Measurements from ENCODE around the gene CKAP2L.

The CKAP2L gene

DNA sequence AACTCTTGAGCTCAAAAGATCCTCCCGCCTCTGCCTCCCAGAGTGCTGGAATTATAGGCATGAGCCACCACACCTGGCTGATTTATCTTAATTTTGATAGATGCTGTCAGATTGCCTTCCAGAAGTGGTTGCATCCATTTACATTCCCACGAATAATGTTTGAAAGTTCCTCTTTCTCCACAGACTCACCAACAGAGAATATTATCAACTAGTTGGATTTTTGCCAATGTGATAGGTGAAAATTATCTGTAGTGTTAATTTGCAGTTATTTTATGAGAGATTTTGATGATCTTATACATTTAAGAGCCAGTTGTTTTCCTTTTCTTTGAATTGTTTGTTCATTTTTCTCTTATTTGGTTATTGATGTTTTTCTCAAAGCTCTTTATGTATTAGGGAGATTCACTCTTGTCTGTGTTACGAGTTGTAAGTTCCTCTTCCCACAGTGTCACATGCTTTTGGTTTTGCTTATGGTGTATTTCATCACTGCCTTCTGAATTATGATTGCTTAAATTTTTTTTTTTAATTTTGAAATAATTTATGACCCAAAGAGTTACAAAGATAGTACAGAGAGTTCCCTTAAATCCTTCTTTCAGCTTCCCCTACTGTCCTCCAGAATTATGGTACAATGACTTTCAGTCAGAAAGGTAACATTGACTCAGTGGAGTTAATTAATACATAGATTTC lies 64.3 kb downstream of the CKAP2L start:
- H3K27me3 ChIP-seq: no peaks in the 10 kb centered on the region
- H3K4me1 ChIP-seq: no peaks in the 10 kb centered on the region
- H3K9me3 ChIP-seq: no peaks in the 10 kb centered on the region
- H3K4me3 ChIP-seq (ENCODE audit: low read depth, low read length): no peak overlapping the region
- no peaks in the 10 kb centered on the region for H3K36me3 ChIP-seq
- TF ChIP-seq, protein P1, sequence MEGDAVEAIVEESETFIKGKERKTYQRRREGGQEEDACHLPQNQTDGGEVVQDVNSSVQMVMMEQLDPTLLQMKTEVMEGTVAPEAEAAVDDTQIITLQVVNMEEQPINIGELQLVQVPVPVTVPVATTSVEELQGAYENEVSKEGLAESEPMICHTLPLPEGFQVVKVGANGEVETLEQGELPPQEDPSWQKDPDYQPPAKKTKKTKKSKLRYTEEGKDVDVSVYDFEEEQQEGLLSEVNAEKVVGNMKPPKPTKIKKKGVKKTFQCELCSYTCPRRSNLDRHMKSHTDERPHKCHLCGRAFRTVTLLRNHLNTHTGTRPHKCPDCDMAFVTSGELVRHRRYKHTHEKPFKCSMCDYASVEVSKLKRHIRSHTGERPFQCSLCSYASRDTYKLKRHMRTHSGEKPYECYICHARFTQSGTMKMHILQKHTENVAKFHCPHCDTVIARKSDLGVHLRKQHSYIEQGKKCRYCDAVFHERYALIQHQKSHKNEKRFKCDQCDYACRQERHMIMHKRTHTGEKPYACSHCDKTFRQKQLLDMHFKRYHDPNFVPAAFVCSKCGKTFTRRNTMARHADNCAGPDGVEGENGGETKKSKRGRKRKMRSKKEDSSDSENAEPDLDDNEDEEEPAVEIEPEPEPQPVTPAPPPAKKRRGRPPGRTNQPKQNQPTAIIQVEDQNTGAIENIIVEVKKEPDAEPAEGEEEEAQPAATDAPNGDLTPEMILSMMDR (IDR thresholded peaks at IDR 0.05; ENCODE audit: low read depth, low read length): no peak
- no peak for DNase-seq

DNA sequence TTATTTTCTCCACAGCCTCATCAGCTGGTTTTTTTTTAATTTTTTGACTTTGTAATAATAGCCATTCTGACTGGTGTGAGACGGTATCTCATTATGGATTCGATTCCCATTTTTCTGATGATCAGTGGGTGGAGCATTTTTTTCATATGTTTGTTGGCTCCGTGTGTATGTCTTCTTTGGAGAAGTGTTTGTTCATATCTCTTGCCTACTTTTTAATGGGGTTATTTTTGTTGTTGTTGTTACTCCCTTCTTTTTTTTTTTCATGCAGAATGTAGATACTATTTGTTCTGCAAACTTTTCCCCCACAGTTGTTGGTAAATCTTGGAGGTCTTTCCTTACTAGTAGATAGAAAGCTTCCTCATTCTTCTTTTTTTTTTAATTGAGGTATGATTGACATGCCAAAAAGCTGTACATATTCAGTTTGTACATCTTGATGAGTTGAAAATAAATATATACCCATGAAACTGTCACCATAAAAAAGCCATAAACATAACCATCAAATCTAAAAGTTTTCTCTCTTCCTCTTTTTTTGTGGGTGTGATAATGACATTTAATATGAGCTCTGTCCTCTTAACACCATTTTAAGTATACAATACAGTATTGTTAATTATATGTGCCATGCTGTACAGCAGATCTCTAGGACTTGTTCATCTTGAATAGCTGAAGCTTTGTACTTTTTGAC lies 65.4 kb downstream of the CKAP2L start:
- TF ChIP-seq, protein P1 (IDR thresholded peaks at IDR 0.05; ENCODE audit: low read depth, low read length): no peak
- no peaks in the 10 kb centered on the region for H3K36me3 ChIP-seq
- H3K27me3 ChIP-seq: no peaks in the 10 kb centered on the region
- no peaks in the 10 kb centered on the region for H3K9me3 ChIP-seq
- no peak for DNase-seq
- no peaks in the 10 kb centered on the region for H3K4me1 ChIP-seq
- H3K4me3 ChIP-seq (ENCODE audit: low read depth, low read length): no peak overlapping the region

DNA sequence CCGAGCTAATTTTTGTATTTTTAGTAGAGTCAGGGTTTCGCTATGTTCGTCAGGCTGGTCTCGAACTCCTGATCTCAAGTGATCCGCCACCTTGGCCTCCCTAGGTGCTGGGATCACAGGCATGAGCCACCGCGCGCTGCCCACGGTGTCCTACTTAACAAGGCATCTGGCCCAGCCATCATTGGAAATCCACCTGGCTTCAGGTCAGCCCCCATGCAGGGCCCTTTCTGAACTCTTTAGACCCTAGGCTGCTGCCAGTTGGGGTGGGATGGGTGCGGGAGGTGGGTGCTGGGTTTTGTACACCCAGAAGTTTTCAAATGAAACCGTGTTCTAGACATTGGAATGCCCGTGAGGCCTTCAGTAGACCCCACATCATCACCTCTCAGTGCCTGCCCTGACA lies 70.2 kb downstream of the CKAP2L start:
- Histone ChIP-seq H3K27me3 (no peaks in the 10 kb centered on the region), H3K4me1 (no peaks in the 10 kb centered on the region), H3K36me3 (no peaks in the 10 kb centered on the region), H3K9me3 (no peaks in the 10 kb centered on the region), H3K4me3 (ENCODE audit: low read depth, low read length) (no peak overlapping the region)
- TF ChIP-seq, protein P1 (IDR thresholded peaks at IDR 0.05; ENCODE audit: low read depth, low read length): no peak
- DNase-seq: no peak

DNA sequence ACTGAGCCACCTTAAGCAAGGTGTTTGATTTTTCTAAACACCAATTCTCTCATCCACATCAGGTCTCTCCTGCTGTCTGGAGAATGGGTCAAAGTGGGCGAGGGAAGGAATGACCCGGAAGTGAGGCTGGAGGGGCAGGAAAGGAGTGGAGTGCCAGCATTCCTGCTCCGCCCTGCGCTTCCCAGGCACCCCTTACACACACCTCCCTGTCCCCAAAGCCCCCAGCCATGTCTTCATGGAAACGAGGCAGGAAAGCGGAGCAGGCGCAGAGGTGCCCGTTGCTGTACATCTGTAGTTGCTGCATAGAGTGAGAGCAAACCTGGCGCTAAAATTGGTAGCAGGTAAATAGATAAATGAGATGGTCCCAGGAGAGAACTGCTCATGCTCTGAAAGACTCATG lies 70.8 kb downstream of the CKAP2L start:
- no peaks in the 10 kb centered on the region for H3K36me3 ChIP-seq
- no peaks in the 10 kb centered on the region for H3K9me3 ChIP-seq
- no peak overlapping the region for H3K4me3 ChIP-seq (ENCODE audit: low read depth, low read length)
- TF ChIP-seq, protein P1 (IDR thresholded peaks at IDR 0.05; ENCODE audit: low read depth, low read length): no peak
- H3K27me3 ChIP-seq: no peaks in the 10 kb centered on the region
- H3K4me1 ChIP-seq: no peaks in the 10 kb centered on the region
- DNase-seq: no peak

DNA sequence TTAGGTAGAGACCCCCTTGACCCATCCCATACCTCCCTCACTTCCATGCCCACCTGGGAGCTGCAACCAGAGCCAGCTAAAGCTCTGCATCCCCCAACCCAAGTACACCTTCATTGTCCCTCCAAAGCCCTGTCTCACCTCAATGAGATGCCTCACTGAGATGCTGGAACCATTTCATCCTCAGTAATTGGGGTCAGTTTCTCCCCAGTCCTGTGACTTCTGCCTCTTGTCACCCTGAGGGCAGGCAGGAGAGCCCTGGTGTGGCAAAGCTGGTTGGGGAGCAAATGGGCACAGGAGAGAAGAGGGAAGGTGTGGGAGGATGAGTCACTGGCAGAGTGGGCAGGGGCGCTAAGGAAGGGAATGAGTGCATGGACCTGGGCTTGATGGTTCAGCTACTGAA lies 71.5 kb downstream of the CKAP2L start:
- Histone ChIP-seq H3K4me3 (ENCODE audit: low read depth, low read length) (no peak overlapping the region), H3K27me3 (no peaks in the 10 kb centered on the region), H3K36me3 (no peaks in the 10 kb centered on the region), H3K4me1 (no peaks in the 10 kb centered on the region), H3K9me3 (no peaks in the 10 kb centered on the region)
- DNase-seq: no peak
- TF ChIP-seq, protein P1 (IDR thresholded peaks at IDR 0.05; ENCODE audit: low read depth, low read length): no peak

DNA sequence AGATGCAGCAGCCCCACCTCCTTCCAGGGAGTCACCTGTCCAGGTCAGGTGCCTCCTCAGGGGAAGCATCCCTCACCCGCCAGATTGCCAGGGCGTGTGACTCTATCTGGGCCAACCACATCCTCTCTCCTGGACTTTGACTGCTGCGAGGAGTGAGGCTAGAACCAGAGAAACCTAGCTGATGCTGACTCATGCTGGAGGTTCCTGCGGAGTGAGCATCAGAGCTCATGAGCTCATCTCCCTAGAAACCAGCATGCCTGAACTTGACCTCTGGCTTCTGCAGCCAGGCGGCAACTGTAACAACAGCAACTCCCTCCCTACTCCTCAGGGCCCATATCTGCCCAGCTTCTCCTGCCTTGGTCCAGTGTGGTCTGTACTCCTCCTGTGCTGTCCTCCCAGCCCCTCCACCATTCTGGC lies 71.9 kb downstream of the CKAP2L start:
- TF ChIP-seq, protein P1 (IDR thresholded peaks at IDR 0.05; ENCODE audit: low read depth, low read length): no peak
- Histone ChIP-seq H3K36me3 (no peaks in the 10 kb centered on the region), H3K4me1 (no peaks in the 10 kb centered on the region), H3K9me3 (no peaks in the 10 kb centered on the region), H3K27me3 (no peaks in the 10 kb centered on the region), H3K4me3 (ENCODE audit: low read depth, low read length) (no peak overlapping the region)
- DNase-seq: no peak
